ENCODE data around the gene URI1. TPM values are rescaled to one million over a fixed set of nuclear protein-coding genes. Genes with fewer than 3 reads are reported as not detected.

The URI1 gene
- polyA plus RNA-seq, 4 donors: 91.4 to 124 (median 105) TPM

DNA sequence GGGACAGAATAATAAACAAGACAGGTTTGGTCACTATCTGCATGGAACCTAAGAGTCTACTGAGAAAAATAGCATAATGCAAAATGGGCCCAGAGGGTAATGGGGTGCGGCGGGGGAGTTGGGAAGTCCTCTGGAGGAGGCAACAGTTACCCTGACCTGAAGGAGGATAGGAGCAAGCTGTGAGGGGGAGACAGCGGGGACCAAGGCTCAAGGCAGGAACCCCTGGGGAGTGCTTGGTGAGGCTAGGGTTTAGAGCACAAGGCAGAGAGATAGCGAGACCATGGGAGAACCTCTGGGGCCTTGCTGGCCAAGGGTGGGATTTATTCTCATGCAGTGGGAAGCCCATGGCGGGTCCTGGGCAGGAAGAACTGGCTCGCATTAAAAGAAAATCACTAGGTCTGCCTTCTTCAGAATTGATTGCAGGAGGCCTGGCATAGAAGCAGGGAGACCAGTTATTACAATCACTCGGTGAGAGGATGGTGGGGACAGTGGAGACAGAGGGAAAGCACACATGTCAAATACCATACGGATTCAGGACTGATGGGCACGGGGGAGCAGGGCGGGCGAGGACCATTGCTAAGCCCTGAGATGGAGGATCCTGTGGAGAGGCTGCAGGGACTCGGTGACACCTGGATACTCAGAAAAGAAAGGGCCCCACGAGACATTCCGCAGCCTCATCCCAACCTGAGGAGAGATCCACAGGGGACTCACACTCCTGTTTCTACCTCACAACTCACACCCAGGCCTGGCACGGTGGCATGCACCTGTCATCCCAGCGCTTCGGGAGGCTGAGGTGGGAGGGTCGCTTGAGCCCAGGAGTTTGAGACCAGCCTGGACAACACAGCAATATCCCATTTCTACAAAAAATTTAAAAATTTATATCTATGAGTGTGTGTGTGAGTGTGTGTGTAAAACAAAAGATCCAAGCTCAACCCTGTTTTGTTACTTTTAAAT lies 110.4 kb downstream of the URI1 start:
- no peak for DNase-seq (ENCODE audit: low read depth in 4 of 4, low spot score in 2 of 4)

DNA sequence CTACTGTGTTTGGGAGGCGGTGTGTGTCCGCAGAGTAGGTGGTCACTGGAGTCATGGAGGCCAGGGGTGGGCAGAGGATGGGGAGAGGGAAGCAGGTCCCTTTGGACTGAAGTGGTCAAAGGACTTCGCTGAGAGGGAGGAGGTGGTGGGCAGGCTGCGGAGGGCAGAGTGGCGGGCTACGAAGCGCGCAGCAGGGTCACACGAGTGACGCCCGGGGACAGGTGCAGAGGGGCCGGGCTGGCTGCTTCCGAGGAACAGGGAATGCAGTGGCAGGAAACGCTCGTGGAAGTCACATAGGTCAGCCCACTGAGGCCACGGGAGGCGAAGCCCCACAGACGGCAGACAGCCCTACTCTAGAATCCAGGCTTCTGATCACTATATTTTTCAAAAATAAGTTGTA lies 111.5 kb downstream of the URI1 start:
- DNase-seq (ENCODE audit: low read depth in 4 of 4, low spot score in 2 of 4): no peak

DNA sequence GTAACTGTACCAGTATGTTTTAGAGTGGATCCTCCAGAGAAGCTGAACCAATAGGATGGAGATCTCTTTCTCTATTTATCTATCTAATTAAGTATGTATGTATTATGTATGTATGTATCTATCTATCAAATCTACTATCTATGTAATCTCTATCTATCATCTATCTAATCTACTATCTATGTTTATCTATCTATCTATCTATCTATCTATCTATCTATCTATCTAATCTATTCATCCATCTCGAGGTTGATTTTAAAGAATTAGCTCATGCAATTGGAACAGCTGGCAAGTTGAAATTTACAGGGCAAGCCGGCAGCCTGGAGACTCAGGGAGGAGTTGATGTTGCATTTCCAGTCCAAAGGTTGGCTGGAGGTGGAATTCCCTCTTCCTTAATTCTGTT lies 112.2 kb downstream of the URI1 start:
- DNase-seq (ENCODE audit: low read depth in 4 of 4, low spot score in 2 of 4): no peak

DNA sequence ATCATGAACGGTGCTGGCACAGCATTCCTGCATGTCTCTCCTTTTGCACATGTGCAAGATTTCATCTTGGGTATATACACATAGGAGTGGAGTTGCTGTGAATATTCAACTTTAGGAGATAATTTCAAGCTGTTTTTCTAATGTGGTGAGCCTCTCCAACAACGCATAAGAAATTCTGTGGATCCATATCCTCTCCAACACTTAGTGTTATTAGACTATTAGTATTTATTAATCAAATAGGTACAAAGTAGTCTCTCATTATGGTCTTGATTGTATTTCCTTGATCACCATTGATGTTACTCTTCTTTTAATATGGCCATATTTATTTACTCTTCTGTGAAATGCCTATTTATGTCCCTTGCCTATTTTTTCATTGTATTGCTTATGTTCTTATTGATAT lies 114.5 kb downstream of the URI1 start:
- DNase-seq (ENCODE audit: low read depth in 4 of 4, low spot score in 2 of 4): no peak

DNA sequence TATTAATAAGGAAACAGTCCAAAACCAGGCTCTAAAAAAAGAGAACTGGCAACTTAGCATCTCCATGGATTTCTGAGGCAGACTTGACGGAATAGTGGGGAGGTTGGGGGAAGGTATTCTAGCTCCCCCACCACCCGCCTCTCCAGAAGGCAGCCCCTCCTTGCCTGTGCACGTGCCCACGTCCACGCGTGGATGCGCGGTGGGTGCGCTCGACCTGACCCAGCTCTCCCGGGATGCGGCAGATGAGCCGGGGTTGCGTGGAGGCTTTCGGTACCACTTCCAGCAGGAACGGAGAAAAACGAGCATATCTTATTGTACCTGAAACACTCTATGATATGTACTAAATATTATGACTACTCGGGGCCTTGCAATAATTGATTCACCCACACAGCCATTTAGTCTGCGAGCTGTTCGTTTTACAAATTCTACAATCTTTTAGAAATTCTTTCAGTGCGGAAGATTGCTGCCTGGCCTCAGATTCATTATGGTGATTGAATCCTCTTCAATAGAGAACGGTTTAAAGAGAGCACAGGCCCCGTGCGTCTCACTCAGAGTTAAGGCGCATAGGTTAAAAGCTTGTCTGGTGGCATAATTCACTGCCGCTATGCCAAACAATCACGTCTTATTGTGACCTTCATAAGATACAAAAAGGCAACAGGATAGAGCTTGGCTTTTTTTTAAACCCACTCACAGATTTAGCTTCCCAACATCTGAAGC lies 117.9 kb downstream of the URI1 start:
- no peak for DNase-seq (ENCODE audit: low read depth in 4 of 4, low spot score in 2 of 4)

DNA sequence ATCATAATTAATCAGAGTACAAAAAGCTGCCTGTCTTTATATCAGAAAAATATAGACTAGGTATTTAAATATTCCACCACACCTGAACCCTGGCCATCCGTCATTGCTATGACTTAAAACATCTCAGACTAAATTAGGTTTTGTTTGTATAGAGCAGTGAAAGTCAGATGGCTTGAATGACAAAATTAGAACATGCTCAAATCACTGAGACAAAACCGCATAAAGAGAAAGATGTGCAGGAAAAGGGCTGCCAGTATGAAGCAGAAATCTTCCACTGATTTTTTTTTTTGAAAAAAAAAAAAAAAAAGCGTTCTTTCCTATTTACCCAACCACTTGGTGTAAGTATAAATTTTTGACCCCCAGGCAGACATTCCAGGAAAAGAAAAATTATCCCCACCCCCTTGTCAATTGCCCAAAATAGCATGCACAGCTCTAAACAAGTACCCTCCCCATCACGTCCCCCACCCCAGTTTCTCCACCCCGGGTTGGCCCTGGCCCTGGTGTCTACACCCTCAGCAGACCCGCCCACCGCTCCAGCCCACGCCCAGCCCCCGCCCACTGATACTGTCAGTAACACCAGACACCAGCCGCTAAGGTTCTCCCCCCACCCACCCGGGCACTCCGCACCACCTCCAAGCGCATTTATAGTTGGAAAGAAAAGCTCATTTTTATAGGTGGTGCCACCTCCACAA lies 118.6 kb downstream of the URI1 start:
- DNase-seq (ENCODE audit: low read depth in 4 of 4, low spot score in 2 of 4): no peak

DNA sequence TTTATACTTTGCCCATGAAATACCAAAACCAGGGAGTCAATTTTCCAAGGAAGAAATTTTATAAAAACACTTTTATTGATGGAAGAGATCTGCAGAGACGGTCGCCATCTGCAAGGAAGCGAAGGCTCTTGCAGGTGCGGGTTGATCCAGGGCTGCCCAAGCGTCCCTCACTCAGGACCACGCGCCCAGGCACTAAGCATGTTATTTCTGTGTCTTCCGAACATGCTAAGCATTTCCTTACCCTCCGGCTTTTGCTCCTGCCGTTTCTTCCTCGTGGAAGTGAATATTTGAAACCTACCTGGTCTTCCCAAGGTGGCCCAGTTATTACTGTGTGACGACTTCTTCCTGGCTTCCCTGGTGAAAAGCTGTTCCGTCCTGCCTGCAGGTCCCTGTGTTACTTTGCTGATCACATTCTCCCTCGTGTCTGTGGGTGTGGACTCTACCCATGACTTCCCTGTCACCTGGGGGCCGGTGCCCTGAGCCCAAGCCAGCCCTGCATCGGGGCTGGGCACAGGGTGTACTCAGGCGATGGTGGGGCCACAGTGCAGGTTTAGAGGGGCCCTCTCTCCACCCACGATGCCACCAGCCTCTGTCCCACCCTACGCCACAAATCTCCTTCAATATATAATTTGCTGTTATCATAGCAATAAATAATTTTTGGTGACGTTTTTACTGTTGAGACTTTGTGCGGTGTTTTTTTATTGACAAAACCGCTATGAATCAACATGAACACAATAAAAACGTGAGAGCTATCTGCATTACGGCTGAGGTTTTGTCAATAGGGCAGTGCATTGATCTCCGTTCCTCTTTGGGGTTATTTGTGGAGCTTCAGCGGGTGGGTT lies 119.4 kb downstream of the URI1 start:
- DNase-seq (ENCODE audit: low read depth in 4 of 4, low spot score in 2 of 4): no peak

DNA sequence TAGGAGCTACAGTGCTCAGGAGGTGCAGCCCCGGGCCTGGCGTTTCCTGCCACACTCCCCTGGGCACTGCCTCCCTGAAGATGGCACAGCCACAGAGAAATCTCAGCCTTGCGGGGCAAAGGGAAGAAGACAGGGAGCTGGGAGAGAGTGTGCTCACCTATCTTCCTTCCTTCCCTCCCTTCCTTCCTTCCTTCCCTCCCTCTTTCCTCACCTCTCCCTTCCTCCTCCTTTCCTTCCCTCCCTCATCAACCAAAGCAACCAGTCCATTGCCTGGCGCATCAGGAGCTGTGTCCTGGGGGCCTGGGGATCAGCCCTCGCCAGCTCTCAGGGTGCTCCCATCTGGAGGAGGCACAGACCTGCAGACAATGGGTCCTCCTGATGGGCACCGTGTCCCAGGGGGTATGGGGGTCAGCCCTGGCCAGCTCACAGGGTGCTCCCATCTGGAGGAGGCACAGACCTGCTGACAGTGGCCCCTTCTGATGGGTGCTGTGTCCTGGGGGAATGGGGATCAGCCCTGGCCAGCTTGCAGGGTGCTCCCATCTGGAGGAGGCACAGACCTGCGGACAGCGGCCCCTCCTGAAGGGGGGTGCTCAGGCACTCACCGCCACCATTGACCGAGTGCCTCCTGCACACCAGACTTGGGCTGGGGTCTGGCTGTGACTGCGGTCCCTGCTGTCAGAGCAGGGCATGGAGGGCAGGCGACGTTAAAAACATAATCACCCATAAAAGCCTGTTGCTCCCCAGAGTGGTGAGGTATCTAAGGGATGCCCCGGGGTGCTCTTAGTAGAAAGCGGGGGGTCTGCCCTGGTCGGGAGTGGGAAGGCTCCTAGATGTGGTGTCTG lies 120.2 kb downstream of the URI1 start:
- no peak for DNase-seq (ENCODE audit: low read depth in 4 of 4, low spot score in 2 of 4)

DNA sequence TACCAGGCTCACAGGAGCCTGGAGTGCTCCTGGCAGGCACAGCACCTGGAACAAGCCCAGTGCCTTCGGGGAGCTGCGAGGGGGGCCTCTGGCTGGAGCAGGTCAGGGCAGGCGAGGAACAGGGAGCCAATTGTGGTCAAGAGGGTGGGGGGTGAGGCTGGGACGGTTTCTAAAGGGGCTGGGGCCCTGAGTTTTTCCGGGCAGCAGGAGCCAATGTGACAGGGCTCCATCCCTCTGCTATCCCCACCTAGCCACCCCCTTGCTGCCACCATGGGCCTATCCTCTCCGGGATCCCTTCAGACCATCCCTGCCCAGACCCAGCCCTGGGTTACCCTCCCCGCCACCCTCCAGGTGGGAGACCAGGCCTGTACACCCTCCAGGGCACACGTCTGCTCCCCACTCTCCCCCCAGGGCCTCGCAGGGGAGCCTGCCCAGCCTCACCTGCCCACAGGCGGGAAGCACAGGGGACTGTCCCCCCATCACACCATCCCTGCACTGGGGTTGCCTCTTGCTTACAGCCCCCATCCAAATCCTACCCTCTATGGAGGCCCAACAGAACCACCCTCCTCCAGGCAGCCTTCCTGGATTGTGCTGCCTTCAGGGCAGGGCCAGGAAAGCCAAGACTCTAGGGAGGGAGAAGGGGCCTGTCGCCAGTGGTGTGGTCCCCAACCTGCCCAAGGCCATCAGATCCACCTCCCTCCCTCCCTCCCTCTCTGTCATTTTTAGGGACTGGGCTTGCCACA lies 121.0 kb downstream of the URI1 start:
- no peak for DNase-seq (ENCODE audit: low read depth in 4 of 4, low spot score in 2 of 4)

DNA sequence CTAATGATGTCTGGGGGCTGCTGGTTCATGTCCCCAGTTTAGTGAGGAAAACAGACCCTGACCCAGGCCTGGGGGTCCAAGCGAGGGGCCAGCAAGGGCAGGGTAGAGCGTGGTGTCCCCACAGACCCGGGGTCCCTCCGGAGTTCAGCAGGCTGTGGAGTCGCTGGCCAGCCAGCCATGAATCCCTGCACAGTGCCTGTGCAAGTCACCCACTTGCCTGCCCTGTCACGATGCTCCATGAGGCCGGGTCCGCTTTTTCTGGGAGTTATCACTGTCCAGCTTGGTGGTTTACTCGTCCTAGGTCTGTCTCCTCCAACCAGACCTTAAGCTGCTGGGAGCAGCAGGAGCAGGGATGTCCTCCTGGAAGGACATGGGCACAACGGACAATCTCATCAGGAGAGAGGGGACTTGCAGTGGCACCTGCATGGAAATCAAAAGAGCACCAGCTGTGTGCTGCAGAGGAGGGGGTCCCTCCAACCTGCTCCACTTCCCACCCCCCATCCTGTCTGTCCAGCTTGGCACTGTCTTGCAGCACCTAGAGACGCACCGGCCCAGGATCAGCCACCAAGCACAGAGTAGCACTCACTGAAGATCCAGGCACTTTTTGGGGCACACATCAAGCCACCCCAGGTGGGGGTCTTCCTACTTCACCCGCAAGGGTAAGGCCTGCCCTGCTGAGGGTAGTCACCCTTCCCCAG lies 121.8 kb downstream of the URI1 start:
- DNase-seq (ENCODE audit: low read depth in 4 of 4, low spot score in 2 of 4): no peak

DNA sequence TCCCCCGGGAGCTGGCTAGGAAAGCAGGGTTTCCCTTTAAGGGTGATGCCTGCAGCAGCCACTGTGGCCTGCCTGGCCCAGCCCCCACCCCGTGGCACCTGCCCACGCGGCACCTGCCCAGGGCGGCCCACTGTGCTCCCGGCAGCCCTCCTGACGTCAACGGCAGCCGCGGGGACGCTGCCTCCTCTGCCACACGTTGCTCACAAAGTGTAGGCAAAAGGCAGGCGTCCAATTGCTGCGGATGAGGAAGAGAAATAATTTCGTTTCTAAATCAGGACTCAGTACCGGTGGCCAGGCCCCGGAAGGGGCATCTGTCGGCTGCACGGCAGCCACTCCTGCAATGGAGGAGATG lies 122.3 kb downstream of the URI1 start:
- DNase-seq (ENCODE audit: low read depth in 4 of 4, low spot score in 2 of 4): no peak

DNA sequence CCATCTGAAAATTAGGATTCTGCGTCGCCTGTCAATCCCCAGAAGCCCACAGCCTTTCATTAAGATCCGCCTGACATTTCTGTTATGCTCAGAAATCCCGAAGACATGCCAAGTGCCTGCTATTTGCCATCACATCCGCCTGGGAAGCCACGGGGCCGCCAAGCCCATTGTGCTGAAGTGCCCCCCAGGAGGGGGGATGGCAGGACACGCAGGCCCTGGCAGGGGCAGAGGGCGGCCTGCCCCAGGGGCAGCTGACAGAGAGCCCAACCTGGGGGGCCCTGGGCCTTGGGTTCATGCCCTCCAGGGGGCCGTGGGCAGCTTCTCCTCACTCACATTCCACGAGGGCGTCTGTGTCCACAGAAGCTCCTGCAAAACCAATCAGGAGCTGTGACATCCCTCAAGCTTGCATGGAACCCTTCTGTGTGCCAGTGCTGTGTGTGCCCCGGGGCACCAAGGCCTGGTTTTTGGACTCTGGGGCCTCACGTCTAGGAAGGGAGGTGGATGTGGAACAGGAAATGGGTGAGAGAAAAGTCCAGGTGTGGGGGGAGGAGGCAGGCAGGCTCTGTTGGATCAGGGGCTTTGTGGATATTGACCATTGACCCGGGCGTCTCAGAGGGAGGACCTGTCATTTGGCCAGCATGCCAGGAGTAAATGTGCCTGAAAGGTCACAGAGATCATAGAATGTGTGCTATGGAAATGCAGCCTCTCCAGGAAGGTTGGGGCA lies 122.9 kb downstream of the URI1 start:
- no peak for DNase-seq (ENCODE audit: low read depth in 4 of 4, low spot score in 2 of 4)

DNA sequence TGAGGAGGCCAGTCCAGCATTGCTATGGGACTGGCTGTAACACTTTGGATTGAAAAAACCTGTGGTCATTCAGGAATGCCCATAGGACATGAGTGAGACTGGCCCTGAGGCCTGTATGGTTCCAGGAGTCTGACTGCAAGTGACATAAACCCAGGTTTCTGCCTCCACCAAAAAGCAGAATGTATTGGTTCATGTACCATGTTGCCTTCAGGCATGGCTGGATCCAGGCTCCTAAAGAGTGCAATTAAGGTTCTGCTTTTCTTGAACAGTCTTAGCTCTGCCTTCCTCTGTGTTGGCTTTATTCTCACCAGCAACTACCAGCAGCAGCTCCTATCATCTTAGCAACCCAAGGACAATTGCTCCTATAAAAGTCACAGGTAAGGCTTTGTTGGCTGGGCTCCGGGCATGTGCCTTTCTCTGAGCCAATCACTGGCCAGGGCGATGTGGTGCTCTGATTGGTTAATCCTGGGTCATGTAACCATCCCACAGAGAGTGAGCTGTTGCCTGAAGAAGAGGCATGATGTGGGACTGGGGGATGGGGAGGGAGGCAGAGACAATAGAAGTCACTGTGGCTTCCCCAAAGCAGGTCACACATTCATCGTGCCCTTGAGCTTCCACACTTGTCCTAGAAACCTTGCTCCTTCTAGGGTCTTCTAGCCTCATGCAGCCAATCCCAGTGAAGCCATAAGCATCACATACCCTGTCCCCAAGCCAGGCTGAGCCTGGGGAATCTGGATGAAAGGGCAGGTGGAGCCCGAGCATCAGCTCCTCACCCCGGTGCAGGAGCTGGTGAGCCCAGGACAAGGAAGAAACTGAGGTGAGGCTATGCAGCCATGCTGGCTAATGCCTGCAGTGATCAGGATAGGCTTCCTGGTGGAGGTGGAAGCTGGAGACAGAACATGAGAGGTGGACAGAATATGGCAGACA lies 123.9 kb downstream of the URI1 start:
- DNase-seq (ENCODE audit: low read depth in 4 of 4, low spot score in 2 of 4): no peak

Measured in left renal cortex interstitium (tissue), 4 donors.